Measurements from ENCODE around the gene WDR73.
"Not testable (repeated sequence)": the region's sequence is repeated elsewhere in the genome, so short reads cannot be mapped to it uniquely, and the experiment has no call there.

WDR73 gene

DNA sequence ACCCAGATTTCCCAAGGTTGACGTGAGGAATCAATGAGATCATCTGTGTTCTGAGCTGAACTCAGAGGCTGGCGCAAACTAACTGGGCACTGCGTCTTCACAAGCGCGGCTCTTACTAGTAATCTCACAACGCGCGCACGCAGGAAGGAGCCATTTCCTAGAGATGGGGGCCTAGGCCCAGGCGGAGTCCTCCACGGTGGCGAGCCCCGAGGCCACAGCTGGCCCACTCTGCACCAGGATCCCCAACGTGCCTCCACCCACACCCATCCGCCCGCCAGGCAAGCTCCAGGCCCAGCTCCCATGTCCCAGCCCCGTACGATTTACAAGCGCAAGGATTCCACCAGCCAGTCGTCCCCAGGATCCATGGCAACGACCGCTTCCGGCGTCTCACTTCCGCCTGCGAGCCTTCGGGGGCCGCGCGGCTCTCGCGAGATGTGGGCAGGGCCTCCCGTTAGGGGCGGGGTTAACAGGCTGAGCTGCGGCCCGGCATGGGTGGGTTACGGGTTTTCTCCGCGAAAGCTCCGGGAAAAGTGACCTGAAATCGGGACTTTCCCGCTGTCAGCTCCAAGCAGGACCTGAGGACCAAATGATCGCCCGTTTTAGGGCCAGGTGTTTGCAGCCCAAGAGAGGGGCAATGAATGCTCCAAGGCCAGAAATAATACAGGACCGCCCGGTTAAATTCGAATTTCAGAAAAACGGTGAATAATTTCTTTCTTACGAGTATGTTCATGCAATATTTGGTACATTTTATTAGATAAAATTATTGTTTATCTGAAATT, at the start of gene WDR73:
TSS of gene WDR73 (minus strand) at position 374 of the 779 bp plus-strand sequence. CDS start at position 365, 9 bp downstream.
- DNase-seq (ENCODE audit: low spot score): peak; percentile 97

DNA sequence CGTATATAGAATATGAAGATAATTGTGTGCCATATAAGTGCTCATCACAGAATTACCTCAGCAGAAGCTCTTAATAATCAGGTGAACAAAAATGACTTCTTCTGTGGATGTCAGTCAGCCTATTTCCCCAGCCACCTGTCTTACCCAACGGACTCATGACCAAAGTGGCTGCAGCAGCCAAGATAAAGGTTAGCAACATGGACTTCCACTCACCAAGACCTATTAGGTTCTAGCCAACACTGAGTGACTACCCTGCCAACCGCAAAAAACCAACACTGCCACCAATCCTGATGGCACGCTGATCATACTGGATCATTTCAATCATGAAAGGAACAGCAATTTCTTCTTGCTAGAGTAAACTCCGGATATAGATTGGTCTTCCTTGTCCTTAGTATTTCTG, 49.7 kb upstream of the WDR73 start:
- no peak for DNase-seq (ENCODE audit: low spot score)

DNA sequence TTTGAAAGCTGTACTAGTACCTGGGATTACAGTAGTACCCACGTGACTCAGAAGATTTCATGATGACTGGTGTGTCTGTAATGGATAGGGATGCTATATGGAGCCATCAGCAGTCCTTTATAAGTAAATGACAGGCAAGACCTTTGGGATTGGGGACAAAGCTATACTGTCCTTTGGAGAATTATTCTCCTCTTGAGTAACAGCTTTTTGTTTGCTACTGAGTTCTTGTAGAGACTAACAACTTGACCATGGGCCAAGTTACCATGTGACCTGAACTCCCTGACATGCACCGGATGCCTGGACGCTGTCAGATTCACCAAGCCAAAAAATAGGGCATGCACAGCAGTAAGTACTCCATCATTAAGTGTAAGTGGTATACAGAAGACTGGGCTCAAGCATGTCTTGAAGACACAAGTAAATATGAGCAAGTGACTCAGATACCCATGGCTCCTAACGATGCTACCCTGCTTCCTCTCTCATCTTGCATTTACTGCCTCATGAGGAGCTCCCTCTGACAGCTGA, 48.9 kb upstream of the WDR73 start:
- DNase-seq (ENCODE audit: low spot score): no peak

DNA sequence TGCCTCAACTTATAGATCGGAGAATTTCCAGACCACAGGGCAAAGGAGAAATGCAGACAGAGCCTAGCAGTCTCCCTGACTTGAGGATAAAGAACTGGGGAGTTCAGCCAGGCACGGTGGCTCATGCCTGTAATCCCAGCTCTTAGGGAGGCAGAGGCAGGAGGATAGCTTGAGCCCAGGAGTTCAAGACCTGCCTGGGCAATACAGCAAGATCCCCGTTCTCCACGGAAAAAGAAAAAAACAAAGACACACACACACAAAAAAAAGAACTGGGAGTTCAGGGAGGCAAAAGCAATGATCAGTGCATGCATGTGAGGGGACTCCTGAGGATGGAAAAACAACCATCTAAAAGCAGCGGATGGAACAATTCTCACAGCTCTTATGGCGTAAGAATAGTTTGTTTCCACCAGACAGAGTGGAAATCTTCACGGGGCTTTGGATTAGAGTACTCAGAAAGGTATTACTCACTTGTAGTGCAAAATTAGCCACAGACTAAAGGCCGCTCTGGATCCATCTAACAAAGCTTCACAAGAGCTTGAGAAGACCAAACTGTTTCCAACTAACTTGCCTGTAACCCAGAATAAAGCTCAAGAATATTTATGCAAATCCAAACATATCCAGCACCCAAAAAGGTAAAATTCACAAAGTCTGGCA, 45.6 kb upstream of the WDR73 start:
- DNase-seq (ENCODE audit: low spot score): no peak

DNA sequence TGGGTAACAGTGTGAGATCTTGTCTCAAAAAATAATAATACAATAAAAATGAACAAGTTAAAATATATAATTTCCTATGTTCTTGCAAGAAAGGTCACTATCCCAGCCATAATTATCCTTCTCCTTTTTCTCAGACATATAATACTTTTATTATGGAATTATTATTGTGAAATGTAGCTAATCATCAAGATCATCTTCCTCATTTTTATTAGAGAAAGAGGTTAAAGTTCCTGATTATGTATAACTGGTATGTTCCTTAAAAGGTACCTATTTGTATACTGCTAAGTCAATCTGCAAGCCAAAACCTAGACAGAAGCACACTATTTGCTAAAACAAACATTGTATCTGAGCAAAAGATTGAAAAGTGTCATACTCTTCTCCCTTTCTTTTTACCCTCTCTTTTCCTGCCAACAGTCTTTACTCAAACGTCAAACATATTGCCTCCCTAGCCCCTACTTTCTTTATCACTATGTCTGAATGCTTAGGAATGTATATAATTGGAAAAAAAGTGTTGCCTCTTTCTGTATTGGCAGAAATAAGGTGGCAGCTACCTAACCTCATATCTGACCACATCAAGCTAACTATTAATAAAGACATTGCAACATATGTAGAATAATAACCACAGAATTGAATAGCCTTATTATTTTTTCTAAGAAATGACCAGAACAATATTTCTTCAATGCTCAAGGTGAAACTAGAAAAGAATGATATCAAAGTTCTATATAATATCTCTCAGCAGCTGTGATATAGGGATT, 43.3 kb upstream of the WDR73 start:
- no peak for DNase-seq (ENCODE audit: low spot score)

DNA sequence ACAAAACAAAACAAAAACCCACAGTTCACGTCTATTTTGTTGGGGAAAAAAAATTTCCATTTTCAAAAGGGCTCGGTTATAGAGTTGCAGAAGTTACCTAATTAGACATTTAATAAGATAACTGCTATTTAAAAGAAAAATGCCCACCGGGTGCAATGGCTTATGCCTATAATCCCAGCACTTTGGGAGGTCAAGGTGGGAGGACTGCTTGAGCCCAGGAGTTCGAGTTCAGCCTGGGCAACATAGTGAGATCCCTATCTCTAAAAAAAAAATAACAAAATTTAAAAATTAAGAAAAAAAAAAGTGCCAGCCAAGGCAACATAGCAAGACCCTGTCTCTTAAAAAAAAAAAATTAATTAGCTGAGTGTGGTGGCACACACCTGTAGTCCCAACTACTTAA, 42.7 kb upstream of the WDR73 start:
- DNase-seq (ENCODE audit: low spot score): no peak

DNA sequence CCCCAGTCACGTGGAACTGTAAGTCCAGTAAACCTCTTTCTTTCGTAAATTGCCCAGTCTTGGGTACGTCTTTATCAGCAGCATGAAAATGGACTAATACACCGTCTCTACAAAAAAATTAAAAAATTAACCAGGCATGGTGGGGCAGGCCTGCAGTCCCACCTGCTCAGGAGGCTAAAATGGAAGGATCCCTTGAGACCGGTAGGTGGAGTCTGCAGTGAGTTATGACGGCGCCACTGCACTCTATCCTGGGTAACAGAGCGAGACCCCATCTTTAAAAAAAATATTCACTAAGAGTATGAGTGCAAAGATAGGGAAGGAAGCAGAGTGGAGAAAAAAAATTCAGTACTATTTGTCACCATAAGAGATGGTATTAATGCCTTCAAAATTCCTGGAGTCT, 36.3 kb upstream of the WDR73 start:
- DNase-seq (ENCODE audit: low spot score): no peak

DNA sequence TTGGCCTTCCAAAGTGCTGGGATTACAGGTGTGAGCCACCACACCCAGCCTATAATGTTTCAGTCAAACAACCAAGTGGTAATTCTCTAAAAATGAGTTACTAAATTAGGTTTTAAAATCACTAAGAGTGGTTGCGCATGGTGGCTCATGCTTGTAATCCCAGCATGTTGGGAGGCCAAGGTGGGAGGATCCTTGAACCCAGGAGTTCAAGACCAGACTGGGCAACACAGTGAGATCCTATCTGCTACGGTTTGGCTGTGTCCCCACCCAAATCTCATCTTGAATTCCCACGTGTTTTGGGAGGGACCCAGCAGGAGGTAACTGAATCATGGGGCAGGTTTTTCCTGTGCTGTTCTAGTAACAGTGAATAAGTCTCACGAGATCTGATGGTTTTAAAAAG, 35.8 kb upstream of the WDR73 start:
- no peak for DNase-seq (ENCODE audit: low spot score)

DNA sequence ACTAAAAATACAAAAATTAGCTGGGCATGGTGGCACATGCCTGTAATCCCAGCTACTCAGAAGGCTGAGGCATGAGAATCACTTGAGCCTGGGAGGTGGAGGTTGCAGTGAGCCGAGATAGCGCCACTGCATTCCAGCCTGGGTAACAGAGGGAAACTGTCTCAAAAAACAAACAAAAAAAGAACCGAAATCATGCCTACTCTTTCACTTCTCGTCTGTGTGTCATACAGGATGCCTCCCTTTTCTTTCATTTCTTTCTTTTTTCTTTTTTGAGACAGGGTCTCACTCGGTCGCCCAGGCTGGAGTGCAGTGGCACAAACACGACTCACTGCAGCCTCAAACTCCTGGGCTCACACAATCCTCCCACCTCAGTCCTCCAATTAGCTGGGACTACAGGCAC, 32.4 kb upstream of the WDR73 start:
- not testable (repeated sequence) for DNase-seq (ENCODE audit: low spot score)

DNA sequence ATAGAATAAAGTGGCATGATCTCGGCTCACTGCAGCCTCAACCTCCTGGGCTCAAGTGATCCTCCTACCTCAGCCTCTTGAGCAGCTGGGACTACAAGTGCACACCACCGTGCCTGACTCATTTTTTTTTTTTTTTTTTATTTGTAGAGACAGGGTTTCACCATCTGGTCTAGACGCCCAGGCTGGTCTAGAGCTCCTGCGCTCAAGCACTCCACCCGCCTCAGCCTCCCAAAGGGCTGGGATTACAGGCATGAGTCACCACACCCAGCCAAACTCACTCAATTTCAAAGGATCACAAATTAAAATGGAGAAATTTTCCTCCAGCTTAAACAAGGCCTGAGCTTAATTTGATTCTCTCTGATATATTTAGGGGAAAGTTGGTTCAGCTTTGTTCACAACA, 31.2 kb upstream of the WDR73 start:
- no peak for DNase-seq (ENCODE audit: low spot score)

DNA sequence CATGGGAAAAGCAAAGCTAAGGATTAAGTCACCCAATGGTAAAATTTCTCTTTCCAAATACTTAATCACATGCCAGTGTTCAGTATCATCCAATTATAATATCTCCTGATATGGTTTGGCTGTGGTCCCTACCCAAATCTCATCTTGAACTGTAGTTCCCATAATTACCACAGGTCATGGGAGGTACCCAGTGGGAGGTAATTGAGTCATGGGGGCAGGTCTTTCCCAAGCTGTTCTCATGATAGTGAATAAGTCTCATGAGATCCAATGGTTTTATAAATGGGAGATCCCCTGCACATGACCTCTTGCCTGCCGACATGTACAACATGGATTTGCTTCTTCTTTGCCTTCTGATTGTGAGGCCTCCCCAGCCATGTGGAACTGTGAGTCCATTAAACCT, 30.0 kb upstream of the WDR73 start:
- no peak for DNase-seq (ENCODE audit: low spot score)

DNA sequence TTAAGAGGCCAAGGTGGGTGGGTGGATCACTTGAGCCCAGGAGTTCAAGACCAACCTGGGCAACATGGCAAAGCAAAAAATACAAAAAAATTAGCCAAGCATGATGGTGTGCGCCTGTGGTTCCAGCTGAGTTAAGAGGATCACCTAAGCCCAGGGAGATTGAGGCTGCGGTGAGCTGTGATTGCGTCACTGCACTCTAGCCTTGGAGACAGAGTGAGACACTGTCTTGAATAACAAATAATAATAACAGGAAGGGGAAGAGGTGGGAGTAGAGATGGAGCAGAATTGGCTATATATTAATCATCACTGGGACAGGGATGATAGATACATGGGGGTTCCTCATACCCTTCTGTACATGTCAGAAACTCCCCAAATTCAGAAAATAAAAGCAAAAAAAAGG, 27.7 kb upstream of the WDR73 start:
- no peak for DNase-seq (ENCODE audit: low spot score)

DNA sequence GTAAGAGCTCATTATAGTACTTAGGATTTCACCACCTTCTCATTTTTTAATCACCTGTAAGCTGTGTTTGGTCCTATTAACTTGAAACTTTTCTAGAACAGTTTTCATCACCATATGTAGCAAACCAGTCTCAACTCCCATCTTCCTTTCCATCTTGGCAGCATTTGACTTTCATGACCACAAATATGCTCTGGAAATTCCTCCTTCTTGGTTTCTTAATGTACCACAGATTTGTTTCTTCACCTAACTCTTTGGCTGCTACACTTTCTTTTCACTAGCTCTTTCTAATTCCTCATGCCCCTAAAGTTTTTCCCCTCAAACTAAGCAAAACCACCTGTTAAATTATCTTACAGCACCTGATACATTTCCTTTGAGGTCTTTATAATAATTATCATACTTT, 17.1 kb upstream of the WDR73 start:
- DNase-seq (ENCODE audit: low spot score): no peak

DNA sequence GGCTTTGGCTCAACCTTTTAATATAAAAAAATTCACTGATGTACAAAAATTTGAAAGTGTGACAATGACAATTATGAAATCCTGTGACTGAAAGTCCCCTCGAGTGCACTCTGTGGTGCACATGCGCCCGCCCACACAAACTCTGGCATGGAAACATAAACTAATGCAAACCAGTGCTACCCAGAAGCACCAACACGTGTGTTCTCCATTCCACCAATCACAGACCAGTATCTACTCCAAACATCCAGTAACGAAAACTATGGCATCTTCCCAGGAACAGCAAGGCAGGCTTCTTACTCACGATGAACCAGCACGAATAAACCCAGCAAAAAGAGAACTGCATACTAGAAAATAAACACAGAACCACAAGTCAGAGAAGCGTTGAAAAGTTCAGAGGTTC, 15.6 kb upstream of the WDR73 start:
- no peak for DNase-seq (ENCODE audit: low spot score)

DNA sequence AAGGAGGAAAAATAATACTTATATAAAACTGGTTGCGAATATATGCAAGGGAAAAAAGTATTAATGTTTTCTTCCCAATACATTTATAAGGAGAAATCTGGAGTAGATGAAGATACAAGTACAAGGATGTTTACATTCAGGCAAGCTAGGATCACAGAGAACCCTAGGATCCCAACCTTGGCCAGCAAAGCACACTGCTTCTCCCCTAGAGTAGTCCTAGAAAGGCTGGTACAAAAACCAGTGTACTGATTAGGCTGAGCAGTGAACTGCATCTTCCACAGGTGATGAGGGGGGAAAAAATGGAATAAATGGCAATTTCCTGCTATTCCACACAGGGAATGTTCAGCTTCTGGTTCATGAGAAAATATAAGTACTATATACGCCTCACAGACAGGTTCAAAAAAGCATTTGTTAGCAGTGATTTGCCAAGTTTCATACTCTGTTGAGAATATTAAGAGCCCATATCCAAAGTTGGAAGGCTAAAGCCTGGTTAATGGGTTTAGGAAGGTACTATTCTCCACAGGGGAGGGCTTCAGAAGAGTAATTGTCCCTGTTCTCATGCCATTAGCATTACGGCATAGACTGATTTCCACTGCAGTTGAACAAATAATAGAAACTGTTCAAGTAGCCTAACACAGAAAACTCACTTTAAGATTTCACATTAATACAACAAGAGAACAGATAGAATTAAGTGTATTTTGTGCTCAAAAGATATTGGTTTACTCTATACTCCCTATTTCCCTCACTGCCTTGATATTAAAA, 14.3 kb upstream of the WDR73 start:
- DNase-seq (ENCODE audit: low spot score): no peak

DNA sequence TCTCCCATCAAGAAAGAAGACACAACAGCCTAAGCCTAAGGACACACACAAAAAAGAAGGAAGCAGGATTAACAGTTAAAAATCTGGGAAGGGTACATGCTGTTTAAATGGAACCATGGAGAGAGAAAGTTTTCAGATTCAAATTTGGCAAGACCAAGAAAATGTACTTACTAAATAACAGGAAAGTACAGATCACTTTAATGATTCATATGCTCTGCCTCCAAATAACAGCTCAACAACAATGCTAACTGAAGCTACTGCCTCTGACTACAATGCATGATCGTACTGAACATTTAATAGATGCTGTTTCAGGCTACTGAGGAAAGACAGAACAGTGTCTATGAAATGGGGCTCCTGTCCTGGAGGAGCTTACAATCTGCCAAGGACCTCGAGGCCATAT, 12.3 kb upstream of the WDR73 start:
- no peak for DNase-seq (ENCODE audit: low spot score)

DNA sequence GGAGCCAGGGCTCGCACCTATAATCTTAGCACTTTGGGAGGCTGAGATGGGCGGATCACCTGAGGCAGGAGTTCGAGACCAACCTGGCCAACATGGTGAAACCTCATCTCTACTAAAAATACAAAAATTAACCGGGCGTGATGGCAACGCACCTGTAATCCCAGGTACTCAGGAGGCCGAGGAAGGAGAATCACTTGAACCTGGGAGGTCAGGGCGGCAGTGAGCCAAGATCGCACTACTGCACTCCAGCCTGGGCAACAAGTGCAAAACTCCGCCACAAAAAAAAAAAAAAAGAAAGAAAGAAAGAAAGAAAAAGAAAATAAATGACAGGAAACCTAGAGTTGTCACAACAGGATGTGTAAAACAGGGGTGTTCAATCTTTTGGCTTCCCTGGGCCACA, 6.9 kb upstream of the WDR73 start:
- DNase-seq (ENCODE audit: low spot score): no peak

DNA sequence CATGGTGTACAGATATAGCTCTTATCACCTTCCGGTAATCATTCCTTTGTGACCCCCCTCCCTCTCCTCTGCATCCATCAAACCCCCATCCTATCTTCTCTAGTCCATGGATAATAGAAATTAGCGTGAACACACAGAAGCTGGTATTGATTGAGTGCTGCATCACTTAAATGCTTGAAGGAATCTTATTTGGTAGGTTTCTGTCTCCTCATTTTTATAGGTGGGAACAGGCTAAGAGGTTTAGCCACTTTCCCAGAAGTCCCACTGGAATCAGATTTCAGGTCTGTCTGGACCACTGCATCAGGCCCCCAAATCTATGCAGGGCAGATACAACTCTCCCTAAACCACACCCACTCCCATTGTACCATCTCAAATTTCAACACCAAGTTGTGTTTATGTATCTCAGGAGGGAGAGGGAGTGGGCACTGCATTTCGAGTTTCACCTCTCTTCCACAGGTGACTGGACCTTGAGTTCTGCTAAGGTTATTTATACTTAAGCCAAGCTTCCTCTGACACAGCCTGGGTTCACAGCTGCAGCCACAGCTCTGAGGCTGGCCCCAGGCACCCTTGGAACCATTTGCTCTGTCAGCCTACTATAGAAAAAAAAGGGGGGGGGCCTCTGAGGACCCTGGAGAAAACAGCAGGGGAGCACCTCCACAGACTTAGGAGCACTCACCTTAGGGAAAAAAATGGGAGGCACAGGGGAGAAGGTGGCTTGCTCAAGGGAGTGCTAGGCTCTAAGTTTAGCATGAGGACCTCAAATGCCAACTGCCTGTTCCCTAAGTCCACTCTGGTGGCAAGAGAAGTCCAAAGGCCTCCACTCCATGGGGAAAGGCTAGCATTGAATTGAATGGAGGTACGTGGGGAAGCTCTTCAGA, 6.1 kb upstream of the WDR73 start:
- no peak for DNase-seq (ENCODE audit: low spot score)

DNA sequence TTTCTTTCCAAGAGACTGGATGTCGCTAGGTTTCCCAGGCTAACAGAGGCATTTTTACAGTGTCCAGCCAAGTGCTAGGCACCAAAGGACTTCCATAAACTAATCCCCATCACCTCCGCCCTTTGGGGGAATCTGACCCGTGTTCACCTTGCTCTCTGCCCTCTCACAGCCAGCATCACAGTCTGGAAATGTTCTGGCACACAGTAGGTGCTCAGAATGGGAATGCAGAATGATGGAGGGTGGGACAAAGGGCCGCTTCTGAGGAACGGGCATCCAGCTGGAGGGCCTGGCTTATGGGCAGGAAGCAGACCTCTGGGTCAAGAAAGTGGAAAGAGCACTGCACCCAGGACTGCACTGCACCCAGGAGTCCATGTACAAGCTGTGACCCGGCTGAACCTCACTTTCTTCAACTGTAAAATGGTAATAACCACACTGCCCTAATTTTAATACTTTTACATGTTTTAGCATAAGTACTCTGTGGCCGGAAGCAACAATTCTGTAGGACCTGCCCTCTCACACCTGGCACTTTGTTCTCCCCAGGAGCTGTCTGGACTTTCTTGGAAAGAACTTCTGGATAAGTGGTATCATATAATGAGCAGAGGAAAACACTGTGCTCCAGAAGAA, 4.8 kb upstream of the WDR73 start:
- no peak for DNase-seq (ENCODE audit: low spot score)

DNA sequence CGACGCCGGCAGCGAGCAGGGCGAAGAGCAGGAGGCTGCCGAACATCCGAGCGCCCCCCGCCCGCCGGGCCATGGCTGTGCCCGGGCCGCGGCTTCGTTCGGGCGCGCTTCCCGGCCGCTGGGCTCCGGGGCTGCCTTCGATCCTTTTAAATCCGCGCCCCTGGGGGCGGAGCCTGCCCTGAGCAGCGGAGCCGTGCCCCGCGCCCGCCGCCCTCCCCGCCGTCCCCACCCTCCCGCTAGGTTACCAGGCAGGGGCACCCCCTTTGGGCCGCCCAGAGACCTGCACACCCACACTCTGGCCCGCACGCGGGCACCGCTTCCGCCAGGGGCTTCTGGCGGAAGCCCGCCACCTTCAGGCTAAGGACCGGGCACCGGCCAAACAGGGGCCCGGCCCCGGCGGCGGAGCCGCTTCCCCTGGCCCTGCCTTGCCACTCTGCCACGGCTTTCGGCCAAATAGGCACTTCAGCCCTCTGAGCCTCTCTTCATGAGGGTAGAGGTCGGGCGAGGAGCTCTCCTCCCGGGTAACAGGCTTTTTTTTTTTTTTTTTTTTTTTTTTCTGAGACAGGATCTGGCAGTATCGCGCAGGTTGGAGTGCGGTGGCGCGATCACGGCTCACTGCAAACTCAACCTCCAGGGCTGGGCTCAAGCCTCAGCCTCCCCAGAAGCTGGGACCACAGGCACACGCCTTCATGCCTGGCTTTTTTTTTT, 4.2 kb upstream of the WDR73 start, which contains the start of gene NMB:
TSS of gene NMB (minus strand) at position 120 of the 708 bp plus-strand sequence. CDS start at position 73, 47 bp downstream.
- peak; percentile 76 for DNase-seq (ENCODE audit: low spot score)

Data from hematopoietic multipotent progenitor cell treated with erythropoietin and hydrocortisone succinate and interleukin-3 and kit ligand, for 17 days (in vitro differentiated cells).